ENCODE data around the gene MEF2D. TPM values are rescaled to one million over a fixed set of nuclear protein-coding genes. Genes with fewer than 3 reads are reported as not detected.

MEF2D gene
- total RNA-seq, 1 experiment from 2014 or later: 18.7 TPM

GRCh38 chr1:156509424-156510034 is 9.0 kb upstream of the MEF2D start:
- H3K9me3 Mint-ChIP-seq: no peaks in the 10 kb centered on the region
- WGBS (ENCODE audit: extremely low coverage, insufficient read length, low lambda C conversion rate): no CpG with 5 or more reads among the region's 9 CpGs
- Histone ChIP-seq H3K18ac (ENCODE audit: insufficient read length, low read depth, low read length) (no peak overlapping the region), H3K23me2 (ENCODE audit: insufficient read length, low read depth, low read length, poor library complexity, severe bottlenecking) (no peaks in the 10 kb centered on the region), H3K79me1 (ENCODE audit: insufficient read depth, low read depth, low read length, poor library complexity, severe bottlenecking) (no peaks in the 10 kb centered on the region), H3K79me2 (ENCODE audit: insufficient read depth, low read length) (no peaks in the 10 kb centered on the region), H3T11ph (ENCODE audit: low read length) (no peak overlapping the region), H3K9ac (ENCODE audit: extremely low read depth, insufficient read length, low read length) (no peak overlapping the region), H2BK120ac (ENCODE audit: low read depth, low read length, poor library complexity, severe bottlenecking) (no peak overlapping the region), H3K4me1 (ENCODE audit: insufficient read depth, low read length) (peaks cover 2% of the 10 kb centered on the region; the same call in 1 of the 2 replicates), H3K27me3 (ENCODE audit: insufficient read depth, low read length) (no peaks in the 10 kb centered on the region), H2BK15ac (ENCODE audit: low read depth, low read length) (no peak overlapping the region), H4K91ac (ENCODE audit: insufficient read length, low read depth, low read length) (no peak overlapping the region), H2AK5ac (ENCODE audit: insufficient read length, low read length) (no peak overlapping the region), H4K8ac (replicated peaks; ENCODE audit: insufficient read length, low read depth, low read length) (no peak overlapping the region), H2AFZ (ENCODE audit: low read length) (no peak overlapping the region), H3K14ac (ENCODE audit: insufficient read depth, low read length) (no peak overlapping the region), H3K27ac (ENCODE audit: insufficient read length, low read depth, low read length) (no peak overlapping the region), H3K4ac (ENCODE audit: low read depth, low read length) (no peak overlapping the region), H4K20me1 (ENCODE audit: control insufficient read depth, insufficient read depth, insufficient read length) (no peaks in the 10 kb centered on the region), H2BK5ac (ENCODE audit: insufficient read length, low read length) (no peak overlapping the region), H2BK12ac (ENCODE audit: insufficient read length, low read depth, low read length) (no peak overlapping the region), H3K56ac (ENCODE audit: insufficient read length, low read depth, low read length) (no peak overlapping the region), H3K9me3 (ENCODE audit: control insufficient read depth, low read depth, low read length) (no peaks in the 10 kb centered on the region), H4K5ac (ENCODE audit: insufficient read length, low read depth, low read length) (no peak overlapping the region), H3K4me2 (ENCODE audit: insufficient read depth, insufficient read length, low read length) (no peak overlapping the region), H3K23ac (ENCODE audit: insufficient read length, low read depth, low read length) (no peak overlapping the region), H2BK20ac (ENCODE audit: low read depth, low read length, poor library complexity, severe bottlenecking) (no peak overlapping the region)
- peaks cover 23% of the 10 kb centered on the region for H3K27me3 Mint-ChIP-seq (ENCODE audit: low read depth)
- H3K27ac Mint-ChIP-seq: no peak overlapping the region; a peak in 2 of 7 replicates
- H3K4me3 Mint-ChIP-seq: no peak overlapping the region
- no peak for DNase-seq
- H3K36me3 Mint-ChIP-seq (ENCODE audit: insufficient read depth in 1 of 3, low read depth in 3 of 3): no peaks in the 10 kb centered on the region
- H3K4me1 Mint-ChIP-seq: peaks cover 24 to 42% of the 10 kb centered on the region in 2 experiments
- no peak for TF ChIP-seq CTCF (conservative IDR thresholded peaks at IDR 0.05)
